Measurements from ENCODE around the gene NAAA. TPM values are rescaled to one million over a fixed set of nuclear protein-coding genes. Genes with fewer than 3 reads are reported as not detected.

Gene NAAA
- 10 to 100 TPM; 10.5 to 19.7 TPM for total RNA-seq

GRCh38 chr4:75940692-75941253, at the start of gene NAAA:
NAAA (minus strand) TSS chr4:75941013; CDS start chr4:75940949, 64 bp downstream.
- H3K27ac ChIP-seq: peak within 1 kb of the TSS; percentile 61 to 85 (median 73)
- ATAC-seq (peak; percentile 91), DNase-seq (peak; percentile 76 to 87 (median 86))
- H3K4me3 ChIP-seq: peak within 1 kb of the TSS; percentile 51 to 82
- intact Hi-C loops (cut with DNase I): no loop called here
- 0% methylated on average over 2 to 16 of the region's 66 CpGs for WGBS, 2 donors
- TF ChIP-seq POLR2A (IDR thresholded peaks at IDR 0.05) (peak; percentile 39 to 59 (median 45)), CTCF (IDR thresholded peaks at IDR 0.05) (peak in 6 of 7 experiments; percentile 12 to 67 (median 54))
- H3K9me3 ChIP-seq: no peaks in the 10 kb centered on the region
- no peaks in the 10 kb centered on the region for H3K36me3 ChIP-seq (replicated peaks in 1 of 2; ENCODE audit: insufficient read depth in 1 of 2, low read depth in 2 of 2)
- H3K4me1 ChIP-seq: peaks cover 12% of the 10 kb centered on the region
- no peaks in the 10 kb centered on the region for H3K27me3 ChIP-seq

GRCh38 chr4:75989846-75990528, 49.2 kb upstream of the NAAA start:
- TF ChIP-seq CTCF (IDR thresholded peaks at IDR 0.05) (no peak), POLR2A (IDR thresholded peaks at IDR 0.05) (no peak)
- no peaks in the 10 kb centered on the region for H3K9me3 ChIP-seq
- H3K4me3 ChIP-seq: peak overlapping the region; percentile 69 to 94
- H3K27me3 ChIP-seq: no peaks in the 10 kb centered on the region
- peak in 1 of 4 donors; percentile 11 for DNase-seq
- H3K27ac ChIP-seq: peak overlapping the region in 3 of 4 donors; percentile 11 to 80 (median 71)
- no peaks in the 10 kb centered on the region for H3K36me3 ChIP-seq (replicated peaks in 1 of 2; ENCODE audit: insufficient read depth in 1 of 2, low read depth in 2 of 2)
- peaks cover 44% of the 10 kb centered on the region for H3K4me1 ChIP-seq
- ATAC-seq: no peak
- intact Hi-C loops (cut with DNase I): no loop called here
- WGBS, 2 donors: 1% methylated on average over 20 of the region's 20 CpGs

GRCh38 chr4:75985116-75985515, 44.3 kb upstream of the NAAA start:
- Histone ChIP-seq H3K27me3 (no peaks in the 10 kb centered on the region), H3K9me3 (no peaks in the 10 kb centered on the region), H3K27ac (no peak overlapping the region), H3K4me3 (no peak overlapping the region), H3K4me1 (peaks cover 40% of the 10 kb centered on the region), H3K36me3 (replicated peaks in 1 of 2; ENCODE audit: insufficient read depth in 1 of 2, low read depth in 2 of 2) (peaks cover 8 to 14% of the 10 kb centered on the region in 2 donors)
- WGBS, 2 donors: 77 to 92% methylated on average over 3 of the region's 3 CpGs
- no peak for DNase-seq
- TF ChIP-seq CTCF (IDR thresholded peaks at IDR 0.05) (no peak), POLR2A (IDR thresholded peaks at IDR 0.05) (no peak)
- intact Hi-C loops (cut with DNase I): no loop called here
- ATAC-seq: no peak

- TF ChIP-seq POLR2A (IDR thresholded peaks at IDR 0.05) (no peak), CTCF (IDR thresholded peaks at IDR 0.05) (no peak)
- no peak overlapping the region for H3K4me3 ChIP-seq
- intact Hi-C loops (cut with DNase I): no loop called here
- H3K4me1 ChIP-seq: peaks cover 2% of the 10 kb centered on the region
- WGBS, 2 donors: 71 to 100% methylated on average over 4 of the region's 4 CpGs
- ATAC-seq: no peak
- no peak for DNase-seq
- H3K27me3 ChIP-seq: no peaks in the 10 kb centered on the region
- peaks cover 23 to 24% of the 10 kb centered on the region in 2 donors for H3K36me3 ChIP-seq (replicated peaks in 1 of 2; ENCODE audit: insufficient read depth in 1 of 2, low read depth in 2 of 2)
- no peaks in the 10 kb centered on the region for H3K9me3 ChIP-seq
- H3K27ac ChIP-seq: no peak overlapping the region
These were observed 39.8 kb upstream of the NAAA start for GRCh38 chr4:75980576-75980975.

Data from body of pancreas (tissue), 4 donors.